Cardiac fibroblast (primary cell): Measurements from ENCODE around the gene SLC12A6.

Source experiments
- DNase-seq, 2 donors: peaks; one replicate each; pipeline versions ENCODE4 v3.0.0 to v3.0.0-alpha.2; 2010; ENCODE audit warnings: low read depth in 2 of 2
- H3K4me3 ChIP-seq, 2 donors: replicated peaks in 1 of 2; 1 replicate in 1 of 2; 2 replicates in 1 of 2; pipeline ENCODE4 v1.5.1; 2011; ENCODE audit warnings: low read depth in 2 of 2, low read length in 2 of 2, mild to moderate bottlenecking in 2 of 2, moderate library complexity in 1 of 2
- TF ChIP-seq, protein P1 (sequence below): IDR thresholded peaks from one replicate; pipeline ENCODE4 v1.5.1; 2011; ENCODE audit warnings: low read depth, mild to moderate bottlenecking, low read length, inconsistent platforms

SLC12A6 gene

GRCh38 chr15:34336231-34336990 is 1.2 kb downstream of the SLC12A6 start:
- TF ChIP-seq, protein P1, sequence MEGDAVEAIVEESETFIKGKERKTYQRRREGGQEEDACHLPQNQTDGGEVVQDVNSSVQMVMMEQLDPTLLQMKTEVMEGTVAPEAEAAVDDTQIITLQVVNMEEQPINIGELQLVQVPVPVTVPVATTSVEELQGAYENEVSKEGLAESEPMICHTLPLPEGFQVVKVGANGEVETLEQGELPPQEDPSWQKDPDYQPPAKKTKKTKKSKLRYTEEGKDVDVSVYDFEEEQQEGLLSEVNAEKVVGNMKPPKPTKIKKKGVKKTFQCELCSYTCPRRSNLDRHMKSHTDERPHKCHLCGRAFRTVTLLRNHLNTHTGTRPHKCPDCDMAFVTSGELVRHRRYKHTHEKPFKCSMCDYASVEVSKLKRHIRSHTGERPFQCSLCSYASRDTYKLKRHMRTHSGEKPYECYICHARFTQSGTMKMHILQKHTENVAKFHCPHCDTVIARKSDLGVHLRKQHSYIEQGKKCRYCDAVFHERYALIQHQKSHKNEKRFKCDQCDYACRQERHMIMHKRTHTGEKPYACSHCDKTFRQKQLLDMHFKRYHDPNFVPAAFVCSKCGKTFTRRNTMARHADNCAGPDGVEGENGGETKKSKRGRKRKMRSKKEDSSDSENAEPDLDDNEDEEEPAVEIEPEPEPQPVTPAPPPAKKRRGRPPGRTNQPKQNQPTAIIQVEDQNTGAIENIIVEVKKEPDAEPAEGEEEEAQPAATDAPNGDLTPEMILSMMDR = no peak
- DNase-seq = no peak
- peak overlapping the region; percentile 85 to 95 for H3K4me3 ChIP-seq

DNA sequence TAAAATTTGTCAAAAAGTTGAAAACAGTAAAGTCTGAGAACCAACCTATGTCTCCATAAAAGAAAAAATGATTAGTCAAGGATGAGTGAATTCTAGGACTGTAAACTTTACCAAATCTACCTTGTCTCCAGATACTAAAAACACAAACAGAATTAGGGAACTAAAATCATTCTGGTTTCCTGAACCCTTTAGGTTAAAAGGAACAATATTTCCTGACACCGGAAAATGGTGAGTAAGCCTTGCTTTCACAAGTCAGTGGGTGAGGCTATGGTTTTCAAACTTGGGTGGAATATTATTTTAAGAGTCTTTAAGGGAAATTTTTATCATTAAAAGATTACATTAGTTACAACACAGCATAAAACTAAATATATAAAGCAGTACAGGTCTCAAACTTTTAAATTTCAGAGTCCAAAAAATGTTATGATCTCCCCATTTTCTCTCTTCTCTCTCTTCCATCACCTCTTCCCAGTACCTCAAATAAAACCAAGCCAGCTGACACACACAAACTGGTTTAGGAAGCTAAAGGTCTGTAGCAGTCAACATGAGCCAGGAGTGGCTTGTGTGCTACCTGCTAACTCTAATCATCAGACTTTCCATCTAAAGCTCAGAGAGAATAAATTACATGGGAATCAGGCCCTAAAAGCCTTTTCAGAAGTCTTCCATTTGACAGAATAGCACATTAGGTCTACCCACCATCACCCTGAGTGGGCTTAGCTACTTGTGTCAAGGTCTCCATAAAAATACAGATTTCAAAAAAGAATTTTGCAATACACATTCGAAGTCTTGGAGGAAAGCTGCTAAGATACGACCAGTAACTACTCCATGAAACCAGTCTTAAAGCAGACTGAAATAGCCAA is 2.2 kb downstream of the SLC12A6 start:
- peak; percentile 35 to 74 for DNase-seq
- TF ChIP-seq, protein P1 = no peak
- peak overlapping the region in 1 of 2 donors; percentile 6 for H3K4me3 ChIP-seq

GRCh38 chr15:34334672-34335071 is 2.9 kb downstream of the SLC12A6 start:
- TF ChIP-seq, protein P1 = no peak
- DNase-seq = peak in 1 of 2 donors; percentile 9
- H3K4me3 ChIP-seq = peak overlapping the region in 1 of 2 donors; percentile 16

- no peak for DNase-seq
- TF ChIP-seq, protein P1 = no peak
- no peak overlapping the region for H3K4me3 ChIP-seq
These were observed 4.9 kb downstream of the SLC12A6 start for GRCh38 chr15:34332553-34333120.

DNA sequence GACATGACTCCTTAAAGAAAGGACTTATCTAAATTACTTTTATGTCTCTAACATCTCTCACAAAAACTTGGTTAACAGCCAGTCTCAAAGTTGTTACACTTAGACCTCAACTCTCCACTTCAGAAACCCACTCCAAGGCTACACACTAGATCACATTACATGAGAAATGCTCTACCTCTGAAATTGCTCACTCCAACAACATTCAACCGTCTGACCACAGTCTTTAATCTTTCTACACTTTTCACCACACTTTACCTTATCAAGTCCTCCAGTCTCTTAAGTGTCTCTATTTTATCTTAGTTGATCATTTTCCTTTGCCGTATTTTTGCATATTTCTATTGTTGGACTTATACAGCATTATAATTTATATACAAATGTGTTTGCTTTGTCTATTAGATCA is 5.8 kb downstream of the SLC12A6 start:
- DNase-seq = no peak
- TF ChIP-seq, protein P1 = no peak
- H3K4me3 ChIP-seq = no peak overlapping the region

GRCh38 chr15:34330279-34330678 is 7.3 kb downstream of the SLC12A6 start:
- no peak overlapping the region for H3K4me3 ChIP-seq
- TF ChIP-seq, protein P1 = no peak
- DNase-seq = no peak
